Colonic mucosa (tissue), 4 donors: ENCODE measurements around the gene CNTN4. TPM values are rescaled to one million over a fixed set of nuclear protein-coding genes. Genes with fewer than 3 reads are reported as not detected.

Source experiments
- DNase-seq: peaks from one replicate; pipeline ENCODE4 v3.0.0-alpha.2; 2020
- H3K27ac ChIP-seq: fragments of 200-600 bp; one replicate; pipeline ENCODE4 v1.8.0; 2021
- H3K27me3 ChIP-seq: fragments of 200-600 bp; one replicate; pipeline ENCODE4 v1.8.0; 2021
- H3K36me3 ChIP-seq: fragments of 200-600 bp; one replicate; pipeline ENCODE4 v1.8.0; 2021
- H3K4me1 ChIP-seq: fragments of 200-600 bp; one replicate; pipeline ENCODE4 v1.8.0; 2021; ENCODE audit warnings: mild to moderate bottlenecking
- H3K4me3 ChIP-seq: fragments of 200-600 bp; one replicate; pipeline ENCODE4 v1.8.0; 2021
- H3K9ac ChIP-seq, 2 donors: one replicate each; pipeline ENCODE4 v1.7.0; 2013; ENCODE audit warnings: control low read depth in 2 of 2, low read depth in 2 of 2, low read length in 2 of 2
- H3K9me3 ChIP-seq: fragments of 200-600 bp; one replicate; pipeline ENCODE4 v1.8.0; 2021
- CTCF ChIP-seq: fragments of 200-600 bp; IDR thresholded peaks from one replicate; pipeline ENCODE4 v1.8.0; 2022; ENCODE audit warnings: antibody characterized with exemption, mild to moderate bottlenecking
- intact Hi-C: fragments of 100-400 bp; cut with DNase I; formaldehyde crosslinking; loops from one replicate; pipeline ENCODE4 v1.14.1; 2022
- total RNA-seq, 2 donors: library from RNA; stranded (reverse); fragmentation: NEBNext Ultra II Directional in 1 of 2; extraction: Animal tissue kit (Norgen Biotek cat#: 25700) in 1 of 2; gene quantifications; one replicate each; pipeline ENCODE4 v1.2.1, GENCODE V29; 2021
- donor health status: healthy.
- donor health status: DM: no; HTN: no; CAD: no.
- donor health status: DM: no; HTN: no; CAD: no.

The CNTN4 gene
- total RNA-seq, 2 donors from 2014 or later = 8.2 to 19.1 TPM

GRCh38 chr3:2686816-2687502, 588.3 kb downstream of the CNTN4 start:
- Histone ChIP-seq H3K9me3 (no peaks in the 10 kb centered on the region), H3K36me3 (no peaks in the 10 kb centered on the region), H3K4me1 (no peaks in the 10 kb centered on the region), H3K4me3 (no peak overlapping the region), H3K27me3 (no peaks in the 10 kb centered on the region), H3K27ac (no peak overlapping the region), H3K9ac (no peak overlapping the region)
- no peak for DNase-seq
- TF ChIP-seq CTCF = no peak
- intact Hi-C loops = no loop called here

GRCh38 chr3:2697589-2697988, 598.9 kb downstream of the CNTN4 start:
- no peak overlapping the region for H3K9ac ChIP-seq
- H3K27me3 ChIP-seq = no peaks in the 10 kb centered on the region
- no peaks in the 10 kb centered on the region for H3K36me3 ChIP-seq
- H3K27ac ChIP-seq = no peak overlapping the region
- no peaks in the 10 kb centered on the region for H3K4me1 ChIP-seq
- intact Hi-C loops = no loop called here
- no peak for DNase-seq
- H3K4me3 ChIP-seq = no peak overlapping the region
- no peak for TF ChIP-seq CTCF
- H3K9me3 ChIP-seq = no peaks in the 10 kb centered on the region

GRCh38 chr3:2701471-2701870, 602.8 kb downstream of the CNTN4 start:
- no peak for TF ChIP-seq CTCF
- intact Hi-C loops = no loop called here

GRCh38 chr3:2706144-2706835, 607.6 kb downstream of the CNTN4 start:
- Histone ChIP-seq H3K36me3 (no peaks in the 10 kb centered on the region), H3K4me3 (no peak overlapping the region), H3K27ac (no peak overlapping the region), H3K4me1 (no peaks in the 10 kb centered on the region), H3K9me3 (no peaks in the 10 kb centered on the region), H3K27me3 (no peaks in the 10 kb centered on the region), H3K9ac (no peak overlapping the region)
- no peak for TF ChIP-seq CTCF
- intact Hi-C loops = no loop called here
- no peak for DNase-seq

More at GRCh38 chr3:2701471-2701870, 602.8 kb downstream of the CNTN4 start:
- H3K27ac ChIP-seq = no peak overlapping the region
- no peaks in the 10 kb centered on the region for H3K36me3 ChIP-seq
- DNase-seq = no peak
- no peak overlapping the region for H3K4me3 ChIP-seq
- no peaks in the 10 kb centered on the region for H3K9me3 ChIP-seq
- H3K4me1 ChIP-seq = no peaks in the 10 kb centered on the region
- no peaks in the 10 kb centered on the region for H3K27me3 ChIP-seq
- no peak overlapping the region for H3K9ac ChIP-seq

- DNase-seq = no peak
- Histone ChIP-seq H3K9ac (no peak overlapping the region), H3K27me3 (no peaks in the 10 kb centered on the region), H3K36me3 (no peaks in the 10 kb centered on the region), H3K4me3 (no peak overlapping the region), H3K27ac (no peak overlapping the region), H3K9me3 (no peaks in the 10 kb centered on the region), H3K4me1 (no peaks in the 10 kb centered on the region)
- intact Hi-C loops = no loop called here
- no peak for TF ChIP-seq CTCF
These were observed 608.2 kb downstream of the CNTN4 start for GRCh38 chr3:2706836-2707210.
